T follicular helper cell (primary cell): ENCODE measurements around the gene ALLC.

ENCODE experiments used
- DNase-seq: peaks from one replicate; pipeline ENCODE4 v3.0.0-alpha.2; 2020; ENCODE audit warnings: low read depth

Gene ALLC

DNA sequence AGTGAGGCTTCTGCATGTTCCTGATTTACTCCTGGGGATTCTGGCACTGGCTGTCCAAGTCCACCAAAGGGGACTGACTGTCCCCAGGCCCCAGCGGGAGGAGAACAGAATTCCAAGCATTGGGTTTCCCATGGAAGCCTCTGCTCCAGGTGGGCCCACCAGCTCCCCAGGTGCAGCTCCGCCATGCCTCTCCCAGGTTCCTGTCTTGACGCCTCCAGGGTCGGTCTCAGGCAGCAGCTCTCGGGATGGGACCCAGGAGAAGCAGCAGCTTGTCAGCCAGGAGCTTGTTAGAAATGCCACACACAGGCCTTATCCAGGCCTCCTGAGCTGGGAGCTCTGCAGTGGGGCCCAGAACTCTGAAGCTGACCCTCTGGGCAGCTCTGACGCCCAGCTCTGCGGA lies 93.3 kb downstream of the ALLC start:
- no peak for DNase-seq

DNA sequence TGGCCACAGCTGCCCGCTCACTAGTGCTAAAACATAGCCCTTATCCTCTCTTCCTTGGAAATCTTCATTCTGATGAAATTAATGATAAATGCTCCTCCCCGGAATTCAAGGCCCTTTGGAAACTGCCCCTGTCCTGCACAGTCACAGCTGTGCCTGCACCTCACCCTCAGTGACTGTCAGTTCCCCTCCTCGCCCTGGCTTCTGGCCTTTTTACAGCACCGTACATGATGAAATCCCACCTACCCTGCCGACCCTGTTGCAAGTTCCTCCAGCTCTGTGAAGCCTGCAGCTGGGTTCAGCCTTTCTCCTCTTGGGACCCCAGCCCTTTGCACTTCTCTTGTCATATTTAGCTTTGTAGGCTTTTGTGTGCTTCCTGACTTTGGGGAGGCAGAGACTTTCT lies 93.8 kb downstream of the ALLC start:
- no peak for DNase-seq
